NCI-H345 treated with DMSO at 0.1 percent for 48 hours (cell line): ENCODE measurements around the gene XDH.

ENCODE experiments used
- DNase-seq: peaks from one replicate; lab custom pipeline; 2025; ENCODE audit not compliant: unreplicated experiment; lab: John Stamatoyannopoulos, UW

XDH gene

GRCh38 chr2:31404302-31404701, 10.2 kb downstream of the XDH start:
- DNase-seq, result no peak

GRCh38 chr2:31402388-31402787, 12.2 kb downstream of the XDH start:
- DNase-seq, result no peak

GRCh38 chr2:31401580-31401979, 13.0 kb downstream of the XDH start:
- DNase-seq, result no peak

- no peak for DNase-seq
Measured at GRCh38 chr2:31398881-31399280, 15.7 kb downstream of the XDH start.

GRCh38 chr2:31397094-31397493, 17.4 kb downstream of the XDH start:
- no peak for DNase-seq

GRCh38 chr2:31390324-31390723, 24.2 kb downstream of the XDH start:
- DNase-seq, result no peak

GRCh38 chr2:31388736-31389135, 25.8 kb downstream of the XDH start:
- no peak for DNase-seq

- no peak for DNase-seq
Measured at GRCh38 chr2:31387850-31388249, 26.7 kb downstream of the XDH start.

GRCh38 chr2:31386648-31387047, 27.9 kb downstream of the XDH start:
- DNase-seq, result no peak

- DNase-seq, result no peak
Measured at GRCh38 chr2:31386172-31386571, 28.4 kb downstream of the XDH start.

GRCh38 chr2:31384771-31385276, 29.7 kb downstream of the XDH start:
- no peak for DNase-seq

GRCh38 chr2:31384351-31384750, 30.2 kb downstream of the XDH start:
- DNase-seq, result no peak

GRCh38 chr2:31383471-31384153, 30.9 kb downstream of the XDH start:
- DNase-seq, result no peak

GRCh38 chr2:31382452-31383120, 32.0 kb downstream of the XDH start:
- DNase-seq, result no peak

- DNase-seq, result no peak
Measured at GRCh38 chr2:31381601-31382000, 32.9 kb downstream of the XDH start.

- DNase-seq, result no peak
Measured at GRCh38 chr2:31380243-31380642, 34.3 kb downstream of the XDH start.

GRCh38 chr2:31379747-31380146, 34.8 kb downstream of the XDH start:
- no peak for DNase-seq

GRCh38 chr2:31378791-31379501, 35.6 kb downstream of the XDH start:
- no peak for DNase-seq

GRCh38 chr2:31378389-31378788, 36.2 kb downstream of the XDH start:
- DNase-seq, result no peak

GRCh38 chr2:31373127-31373526, 41.4 kb downstream of the XDH start:
- no peak for DNase-seq

GRCh38 chr2:31372097-31372496, 42.4 kb downstream of the XDH start:
- DNase-seq, result no peak

GRCh38 chr2:31371691-31372090, 42.9 kb downstream of the XDH start:
- no peak for DNase-seq
